ENCODE results near the gene DDI2. TPM values are rescaled to one million over a fixed set of nuclear protein-coding genes. Genes with fewer than 3 reads are reported as not detected.

Gene DDI2
- total and polyA plus RNA-seq, 9 of the 15 experiments (the other 6 are each of a cell fraction or from before 2014, with no cell fraction given), result 6.5 to 48.4 (median 21.2) TPM

GRCh38 chr1:15684468-15685291, 67.4 kb downstream of the DDI2 start:
- Histone ChIP-seq H3K27ac (ENCODE audit: extremely low read depth, low read depth, low read length) (peak overlapping the region; percentile 86), H3K9ac (ENCODE audit: insufficient read depth in 1 of 2, low read depth in 2 of 2, low read length in 2 of 2) (peak overlapping the region; percentile 83 to 97), H2AFZ (ENCODE audit: low read depth, low read length) (peak overlapping the region; percentile 43), H3K79me2 (ENCODE audit: control insufficient read depth, insufficient read depth, low read length) (peaks cover 53% of the 10 kb centered on the region), H3K4me1 (replicated peaks in 1 of 2; ENCODE audit: control insufficient read depth in 2 of 2, insufficient read depth in 2 of 2, low read length in 2 of 2) (peaks cover 18 to 31% of the 10 kb centered on the region in 2 experiments; a peak in 4 of 5 replicates), H3K36me3 (ENCODE audit: control insufficient read depth, insufficient read depth, low read length) (peaks cover 20% of the 10 kb centered on the region), H3K4me2 (ENCODE audit: insufficient read depth, low read length) (peak overlapping the region; percentile 85), H3K9me3 (replicated peaks; ENCODE audit: control insufficient read depth, insufficient read depth, low read depth, low read length) (no peaks in the 10 kb centered on the region; the same call in 1 of the 2 replicates), H3K9me1 (ENCODE audit: control insufficient read depth, insufficient read depth, low read length) (no peaks in the 10 kb centered on the region), H4K20me1 (replicated peaks; ENCODE audit: control insufficient read depth, insufficient read depth, low read length) (no peaks in the 10 kb centered on the region), H3K27me3 (ENCODE audit: control insufficient read depth in 2 of 2, insufficient read depth in 2 of 2, low read length in 2 of 2) (no peaks in the 10 kb centered on the region), H3K4me3 (peak overlapping the region; percentile 96)
- ChIA-PET CTCF (ENCODE audit: low intra/inter-chr PET ratio) (interaction anchor here (0.7 kb wide), 1 partner anchor 139 kb away, joined by 4 read pairs; no protein-coding TSS in a partner anchor), POLR2A (interaction anchor here (0.9 to 2.0 kb wide), 5 partner anchors 8 to 17 kb away, joined by 3 to 6 read pairs (median 4); no protein-coding TSS in a partner anchor)
- no TSS peak for BruUV-seq (replicated peaks)
- DNase-seq (ENCODE audit: extremely low read depth in 1 of 4, low spot score in 3 of 4) (peak; percentile 79 to 90 (median 88)), ATAC-seq (peak; percentile 85), FAIRE-seq (peak; percentile 78)
- intact Hi-C loops (cut with micrococcal nuclease) (no loop called here), in situ Hi-C loops (cut with MboI) (no loop called here)
- 1% methylated on average over 32 of the region's 72 CpGs for WGBS (ENCODE audit: insufficient coverage, low coverage, missing lambda C conversion rate)
- TF ChIP-seq SMAD4 (CRISPR knock-in tag; conservative IDR thresholded peaks at IDR 0.05) (peak; percentile 77), RB1 (IDR thresholded peaks at IDR 0.05; ENCODE audit: low read depth) (no peak), PHF20 (IDR thresholded peaks at IDR 0.05; ENCODE audit: partially characterized antibody) (no peak), TCF7L2 (IDR thresholded peaks at IDR 0.05; ENCODE audit: low read depth, low read length) (no peak), SRF (CRISPR knock-in tag; IDR thresholded peaks at IDR 0.05) (peak in 1 of 2 experiments; percentile 31; a peak in 1 of 4 replicates), ETV6 (IDR thresholded peaks at IDR 0.05; ENCODE audit: borderline replicate concordance in 1 of 2, low read depth in 2 of 2, low read length in 1 of 2) (no peak), ETV6 (CRISPR knock-in tag; IDR thresholded peaks at IDR 0.05; ENCODE audit: borderline replicate concordance) (no peak), NBN (IDR thresholded peaks at IDR 0.05; ENCODE audit: low read depth) (no peak), CXXC5 (CRISPR knock-in tag; IDR thresholded peaks at IDR 0.05) (0 out of 2 replicates have a peak, but pooled peaks have one; percentile 32), SMARCC2 (IDR thresholded peaks at IDR 0.05; ENCODE audit: low read depth) (0 out of 2 replicates have a peak, but pooled peaks have one; percentile 69), MED1 (CRISPR knock-in tag; IDR thresholded peaks at IDR 0.05; ENCODE audit: borderline replicate concordance) (no peak), RCOR1 (IDR thresholded peaks at IDR 0.05; ENCODE audit: borderline replicate concordance in 1 of 2, low read depth in 2 of 2, low read length in 2 of 2) (peak in 1 of 2 experiments; percentile 6; a peak in 1 of 4 replicates), THAP7 (CRISPR knock-in tag; IDR thresholded peaks at IDR 0.05) (no peak), SETDB1 (IDR thresholded peaks at IDR 0.05; ENCODE audit: low read length) (no peak), CBX1 (IDR thresholded peaks at IDR 0.05; ENCODE audit: low read depth) (0 out of 2 replicates have a peak, but pooled peaks have one; percentile 11), SRSF1 (IDR thresholded peaks at IDR 0.05; ENCODE audit: low read depth, low read length) (no peak), CBX8 (IDR thresholded peaks at IDR 0.05; ENCODE audit: borderline replicate concordance, extremely low read depth, low read depth, low read length, poor library complexity, severe bottlenecking) (no peak), CCNT2 (IDR thresholded peaks at IDR 0.05; ENCODE audit: borderline replicate concordance, extremely low read depth, insufficient read length, low read depth, low read length) (peak; percentile 61)
